ENCODE results near the gene PHACTR3. TPM values are rescaled to one million over a fixed set of nuclear protein-coding genes. Genes with fewer than 3 reads are reported as not detected.

PHACTR3 gene
- total RNA-seq, 1 experiment from 2014 or later: not detected

GRCh38 chr20:59645271-59645670 lies 40.9 kb downstream of the PHACTR3 start:
- DNase-seq (ENCODE audit: low read depth): no peak

DNA sequence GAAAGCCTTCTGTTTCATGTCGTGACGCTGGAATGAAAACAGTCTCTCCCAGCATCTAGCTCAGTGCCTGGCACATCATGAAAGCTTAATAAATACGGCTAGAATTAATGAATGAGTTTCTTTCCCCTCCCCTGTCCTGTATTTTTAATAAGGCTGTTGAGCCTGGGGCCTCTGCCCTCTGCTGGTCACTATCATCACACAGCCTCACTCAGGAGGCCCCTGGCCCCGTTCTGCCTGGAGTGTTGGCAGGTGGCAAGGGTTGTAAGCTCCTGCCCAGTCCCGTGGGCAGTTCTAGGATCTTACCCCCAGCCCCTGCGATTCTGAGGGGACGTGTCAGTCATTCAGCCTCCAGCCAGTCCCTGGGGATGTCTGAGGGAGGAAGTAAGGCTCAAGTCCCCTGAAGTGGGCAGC lies 41.4 kb downstream of the PHACTR3 start:
- DNase-seq (ENCODE audit: low read depth): no peak

GRCh38 chr20:59646487-59646886 lies 42.1 kb downstream of the PHACTR3 start:
- no peak for DNase-seq (ENCODE audit: low read depth)

- no peak for DNase-seq (ENCODE audit: low read depth)
Observed at GRCh38 chr20:59647271-59647670, 42.9 kb downstream of the PHACTR3 start.

DNA sequence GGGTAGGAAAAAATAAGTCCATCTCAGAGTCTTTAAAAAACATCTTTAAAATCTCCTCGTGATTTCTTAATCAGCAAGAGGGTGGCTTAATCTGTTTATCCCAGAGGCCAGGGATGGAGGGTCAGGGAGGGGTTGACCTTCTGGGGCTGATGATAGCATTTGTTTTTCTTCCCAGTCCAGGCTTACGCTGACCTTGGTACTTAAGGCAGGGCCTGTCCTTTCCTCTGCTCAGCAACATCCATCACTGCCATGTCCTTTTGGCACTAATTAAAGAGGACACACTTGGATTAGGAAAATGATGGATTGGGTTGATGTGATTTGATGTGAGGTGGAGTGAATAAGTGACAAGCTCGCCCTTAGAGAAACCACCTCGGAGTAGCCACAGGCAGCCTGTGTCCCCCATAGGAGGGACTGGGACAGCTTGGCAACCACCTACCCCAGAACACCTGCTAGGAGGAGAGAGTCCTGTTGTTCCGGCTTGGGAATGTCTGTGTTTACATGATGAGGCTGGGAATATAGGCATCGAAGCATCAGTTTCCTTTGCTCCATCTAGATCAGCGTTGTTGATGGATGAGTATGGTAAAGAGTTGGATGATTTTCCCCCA lies 44.2 kb downstream of the PHACTR3 start:
- no peak for DNase-seq (ENCODE audit: low read depth)

DNA sequence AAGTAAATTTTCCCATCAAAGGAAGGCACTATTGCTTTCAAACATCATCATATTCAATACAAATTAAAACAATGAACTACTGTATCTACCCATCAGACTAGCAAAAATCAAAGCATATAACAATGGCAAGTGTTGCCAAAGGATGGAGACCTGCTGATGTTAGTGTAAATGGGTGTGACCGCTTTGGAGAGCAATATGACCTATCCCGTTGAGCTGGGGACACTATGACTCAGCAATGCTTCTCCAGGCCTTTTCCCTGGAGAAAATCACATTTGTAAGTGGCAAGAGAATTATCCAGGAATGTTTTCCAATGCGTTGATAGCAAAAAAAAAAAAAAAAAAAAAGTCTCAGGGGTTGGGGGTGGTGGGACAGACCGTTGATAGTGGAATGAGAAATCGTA lies 46.1 kb downstream of the PHACTR3 start:
- no peak for DNase-seq (ENCODE audit: low read depth)

- DNase-seq (ENCODE audit: low read depth): no peak
Observed at GRCh38 chr20:59652381-59652780, 48.0 kb downstream of the PHACTR3 start.

DNA sequence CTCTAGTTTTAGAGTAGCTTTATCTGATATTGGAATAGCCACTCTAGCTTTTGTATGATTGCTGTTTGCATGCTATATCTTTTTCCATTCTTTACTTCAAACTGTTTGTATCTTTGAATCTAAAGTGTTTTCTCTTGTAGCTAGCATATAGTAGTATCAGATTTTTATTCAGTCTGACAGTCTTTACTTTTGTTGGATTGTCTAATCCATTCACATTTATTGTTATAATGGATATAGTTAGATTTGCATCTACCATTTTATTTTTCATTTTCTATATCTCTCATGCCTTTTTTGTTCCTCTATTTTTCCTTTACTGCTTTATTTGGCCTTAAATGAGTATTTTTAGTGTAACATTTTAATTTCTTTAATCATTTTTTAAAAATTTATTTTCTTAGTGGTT lies 52.1 kb downstream of the PHACTR3 start:
- no peak for DNase-seq (ENCODE audit: low read depth)

- DNase-seq (ENCODE audit: low read depth): no peak
Observed at GRCh38 chr20:59657459-59658046, 53.2 kb downstream of the PHACTR3 start.

GRCh38 chr20:59660471-59660870 lies 56.1 kb downstream of the PHACTR3 start:
- no peak for DNase-seq (ENCODE audit: low read depth)

DNA sequence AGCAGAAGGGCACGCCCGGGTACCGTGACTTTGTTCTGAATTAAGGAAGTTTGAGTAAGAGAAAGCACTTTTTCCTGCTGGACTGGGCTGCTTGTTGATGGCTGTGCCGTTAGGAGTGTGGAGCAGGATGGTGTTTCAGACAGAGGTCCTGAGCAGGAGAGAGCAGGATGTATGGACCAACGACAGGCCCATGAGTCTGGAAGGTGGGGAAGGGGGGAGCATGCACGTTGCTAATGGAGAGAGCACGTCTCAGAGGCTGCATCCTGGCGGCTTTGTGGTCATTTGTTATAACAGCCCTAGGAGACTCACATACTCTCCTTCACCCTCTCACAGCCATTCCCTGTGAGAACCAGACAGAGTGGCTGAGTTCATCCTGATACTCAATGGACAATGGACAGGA lies 56.8 kb downstream of the PHACTR3 start:
- no peak for DNase-seq (ENCODE audit: low read depth)

GRCh38 chr20:59661621-59662020 lies 57.3 kb downstream of the PHACTR3 start:
- DNase-seq (ENCODE audit: low read depth): no peak

- no peak for DNase-seq (ENCODE audit: low read depth)
Observed at GRCh38 chr20:59662161-59662560, 57.8 kb downstream of the PHACTR3 start.

- no peak for DNase-seq (ENCODE audit: low read depth)
Observed at GRCh38 chr20:59662856-59663512, 58.6 kb downstream of the PHACTR3 start.

- DNase-seq (ENCODE audit: low read depth): no peak
Observed at GRCh38 chr20:59663513-59664060, 59.2 kb downstream of the PHACTR3 start.

DNA sequence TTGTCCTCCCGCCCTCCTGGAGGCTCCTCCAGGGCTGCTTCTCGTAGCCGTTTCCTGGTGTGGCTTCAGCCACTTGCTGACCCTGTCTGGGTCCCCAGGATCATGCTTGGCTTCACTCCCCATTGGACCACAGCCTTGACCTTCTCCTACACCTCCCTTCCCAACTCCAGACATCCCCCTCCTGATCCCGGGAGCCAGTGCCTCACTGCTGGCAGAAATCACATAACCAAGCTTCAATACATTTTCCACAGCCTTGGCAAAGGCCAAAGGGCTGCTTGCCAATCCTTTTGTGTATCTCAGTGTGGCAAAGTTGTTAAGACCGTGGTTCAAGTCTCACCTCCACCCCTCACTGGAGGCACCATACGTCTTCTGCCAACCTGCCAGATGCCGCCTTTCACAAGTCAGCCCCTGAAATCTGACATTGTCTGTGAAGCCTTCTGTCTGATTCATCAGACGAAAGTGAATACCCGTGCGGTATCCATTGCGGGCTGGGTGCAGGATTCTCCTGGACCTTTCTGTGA lies 60.1 kb downstream of the PHACTR3 start:
- no peak for DNase-seq (ENCODE audit: low read depth)

DNA sequence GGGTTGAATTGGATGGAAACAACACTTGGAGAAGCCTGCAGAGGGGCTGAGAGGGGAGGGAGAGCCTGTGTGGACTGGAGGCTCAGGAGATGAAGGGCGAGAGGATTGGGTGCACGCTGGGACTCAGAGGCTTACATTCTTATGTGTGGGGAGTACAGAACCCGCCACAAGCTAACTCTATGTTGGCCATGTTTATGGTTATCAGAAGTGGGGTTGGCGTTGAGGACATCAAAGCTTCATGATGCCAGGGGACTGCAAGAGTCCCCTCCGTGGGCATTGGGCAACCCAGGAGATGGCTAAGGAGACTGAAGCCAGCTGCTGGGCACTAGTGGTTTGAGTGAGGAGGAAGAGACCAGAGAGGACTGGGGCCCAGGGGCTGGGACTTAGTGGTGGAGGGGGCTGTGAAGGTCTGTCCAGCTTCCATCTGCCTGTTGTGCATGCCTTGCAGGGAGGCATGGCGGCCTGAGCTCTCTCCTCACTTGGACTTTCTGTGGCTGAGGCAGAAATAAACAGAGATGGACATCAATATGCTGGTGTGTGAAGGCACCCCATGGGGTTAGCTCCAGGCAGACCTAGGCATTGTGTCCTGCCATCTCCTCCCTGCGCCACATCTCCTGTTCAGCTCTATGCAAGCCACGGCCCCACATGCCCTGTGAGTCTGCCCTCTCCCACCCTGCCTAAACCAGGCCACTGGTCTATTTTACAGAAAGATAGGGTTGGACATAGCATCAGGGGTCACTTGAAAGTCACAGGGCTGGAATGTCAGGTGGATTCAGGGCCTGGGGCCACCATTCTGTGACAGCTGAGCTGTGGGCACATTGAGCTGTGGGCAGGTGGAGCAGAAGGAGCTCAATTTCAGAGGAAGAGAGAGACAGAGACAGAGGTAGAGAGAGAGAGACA lies 61.6 kb downstream of the PHACTR3 start:
- no peak for DNase-seq (ENCODE audit: low read depth)

DNA sequence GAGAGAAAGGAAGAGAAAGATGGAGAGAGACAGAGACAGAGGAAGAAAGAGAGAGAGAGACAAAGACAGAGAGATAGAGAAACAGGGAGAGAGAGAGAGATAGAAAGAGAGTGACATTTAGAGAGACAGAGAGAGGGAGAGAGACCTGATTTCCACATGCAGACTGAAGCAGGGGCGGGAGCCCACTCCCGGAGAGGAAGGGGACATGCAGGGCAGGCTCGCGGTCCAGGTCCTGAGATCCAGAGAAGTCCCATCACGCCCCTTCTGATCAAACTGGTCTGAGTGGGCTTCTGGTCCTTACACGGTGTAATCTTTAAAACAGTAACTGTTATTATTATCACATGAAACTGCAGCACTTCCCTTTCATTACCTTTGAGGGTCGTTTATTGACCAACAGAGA lies 62.2 kb downstream of the PHACTR3 start:
- no peak for DNase-seq (ENCODE audit: low read depth)

DNA sequence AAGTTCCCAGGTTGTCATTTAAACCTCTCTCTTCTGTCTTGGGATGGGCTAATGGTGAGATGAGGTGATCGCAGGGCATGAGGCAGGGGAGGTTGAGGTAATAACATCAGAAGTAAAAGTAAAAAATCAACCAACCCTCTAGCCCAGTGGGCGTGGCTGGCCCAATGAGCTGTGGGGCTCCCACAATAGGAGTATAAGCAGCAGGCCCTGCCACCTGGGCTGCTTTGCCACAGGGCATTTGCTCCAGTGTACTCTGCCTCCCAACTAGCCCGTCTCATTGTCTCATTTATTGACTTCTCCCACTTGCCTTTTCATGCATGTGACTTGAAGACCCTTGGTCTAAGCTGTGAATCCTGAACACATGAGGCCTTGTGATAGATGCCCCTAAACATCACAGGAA lies 62.8 kb downstream of the PHACTR3 start:
- no peak for DNase-seq (ENCODE audit: low read depth)

GRCh38 chr20:59667981-59668515 lies 63.7 kb downstream of the PHACTR3 start:
- no peak for DNase-seq (ENCODE audit: low read depth)

Data from HT1080 (cell line).